GM18873 (cell line): ENCODE data around the gene DYNC1H1.
"Not testable (repeated sequence)": the region's sequence is repeated elsewhere in the genome, so short reads cannot be mapped to it uniquely, and the experiment has no call there.

Source experiments
- ATAC-seq: cut with Tn5 transposase; IDR thresholded peaks from one replicate; pipeline ENCODE4 v1.9.1; 2021; ENCODE audit warnings: mild to moderate bottlenecking, moderate library complexity, moderate number of reproducible peaks; ENCODE audit not compliant: unreplicated experiment, low FRiP score

The DYNC1H1 gene

DNA sequence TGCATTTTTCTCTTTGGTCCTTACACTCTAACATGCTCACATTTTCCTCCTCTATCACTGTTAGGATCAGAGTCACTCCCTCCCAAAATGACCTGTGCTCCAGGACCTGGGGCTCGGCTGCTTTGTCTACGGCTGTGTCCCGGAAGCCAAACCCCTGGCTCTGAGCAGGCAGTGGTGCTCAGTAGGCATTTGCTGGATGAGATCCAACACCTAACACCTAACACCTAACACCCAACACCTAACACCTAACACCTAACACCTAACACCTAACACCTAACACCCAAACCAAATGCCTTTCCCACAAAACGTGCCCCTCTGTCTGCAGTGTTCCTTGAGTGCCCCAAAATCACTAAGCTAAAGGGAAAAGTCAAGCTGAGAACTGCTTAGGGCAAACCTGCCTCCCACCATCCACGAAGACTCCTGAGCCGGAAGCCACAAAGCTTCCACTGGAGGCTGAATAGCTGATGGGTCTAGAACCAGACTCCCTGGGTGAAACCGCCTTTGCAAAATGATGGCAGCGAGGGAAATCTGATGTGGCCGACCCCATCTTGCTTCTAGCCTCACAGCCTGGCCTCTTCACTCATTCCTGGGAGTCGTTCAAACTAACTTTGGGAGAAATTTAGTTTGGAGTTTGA lies 93.2 kb downstream of the DYNC1H1 start:
- no peak for ATAC-seq

DNA sequence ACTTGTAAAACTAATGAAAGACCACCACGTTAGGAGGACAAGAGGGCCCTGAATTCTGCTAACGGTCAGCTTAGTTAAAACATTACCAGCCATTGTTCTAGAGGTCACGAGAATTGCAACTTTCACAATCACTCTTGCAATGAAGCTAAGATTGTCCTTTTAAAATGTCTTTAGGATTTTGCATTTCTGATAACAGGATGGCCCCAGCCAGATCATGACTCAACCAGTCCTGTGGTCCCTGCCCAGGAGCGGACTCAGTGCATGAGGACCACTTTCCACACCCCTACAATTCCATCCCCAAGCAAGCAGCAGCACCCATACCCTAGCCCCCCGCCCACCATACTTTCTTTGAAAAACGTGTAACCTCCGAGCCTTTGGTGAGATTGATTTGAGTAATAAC lies 93.8 kb downstream of the DYNC1H1 start:
- ATAC-seq = no peak

- no peak for ATAC-seq
Observed at GRCh38 chr14:102058961-102059360, 94.6 kb downstream of the DYNC1H1 start.

DNA sequence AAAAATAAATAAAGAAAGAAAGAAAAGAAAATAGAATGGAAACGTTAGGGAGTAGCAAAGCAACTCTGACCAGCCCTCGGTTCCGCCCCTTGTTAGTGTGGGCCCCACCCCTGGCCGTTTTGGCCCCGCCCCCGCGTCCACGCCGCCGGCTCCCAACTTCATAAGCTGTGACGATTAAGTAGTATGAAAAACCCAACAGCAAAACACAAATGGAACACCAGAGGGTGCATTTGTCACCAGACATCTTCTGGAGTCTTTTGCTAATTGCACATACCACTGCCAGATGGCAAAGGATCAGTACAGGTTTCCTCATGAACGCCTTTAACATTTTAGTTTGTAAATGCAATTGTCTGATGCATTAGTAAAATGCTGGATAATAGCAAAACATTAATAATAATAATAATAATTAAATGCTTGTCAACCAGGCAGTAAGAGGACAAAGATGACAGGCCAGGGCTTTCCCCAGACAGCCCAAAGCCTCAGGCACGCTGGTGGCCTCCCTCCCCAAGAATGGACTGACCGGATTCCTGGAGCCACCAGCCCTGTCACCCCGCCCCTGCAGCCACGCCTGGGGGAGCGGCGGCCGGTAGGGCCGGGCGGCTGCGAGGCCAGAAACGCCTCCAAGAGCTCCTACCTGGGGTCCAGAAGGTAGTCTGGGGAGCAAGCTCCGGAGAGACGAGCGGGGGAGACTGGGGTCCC lies 98.9 kb downstream of the DYNC1H1 start:
- ATAC-seq = no peak

DNA sequence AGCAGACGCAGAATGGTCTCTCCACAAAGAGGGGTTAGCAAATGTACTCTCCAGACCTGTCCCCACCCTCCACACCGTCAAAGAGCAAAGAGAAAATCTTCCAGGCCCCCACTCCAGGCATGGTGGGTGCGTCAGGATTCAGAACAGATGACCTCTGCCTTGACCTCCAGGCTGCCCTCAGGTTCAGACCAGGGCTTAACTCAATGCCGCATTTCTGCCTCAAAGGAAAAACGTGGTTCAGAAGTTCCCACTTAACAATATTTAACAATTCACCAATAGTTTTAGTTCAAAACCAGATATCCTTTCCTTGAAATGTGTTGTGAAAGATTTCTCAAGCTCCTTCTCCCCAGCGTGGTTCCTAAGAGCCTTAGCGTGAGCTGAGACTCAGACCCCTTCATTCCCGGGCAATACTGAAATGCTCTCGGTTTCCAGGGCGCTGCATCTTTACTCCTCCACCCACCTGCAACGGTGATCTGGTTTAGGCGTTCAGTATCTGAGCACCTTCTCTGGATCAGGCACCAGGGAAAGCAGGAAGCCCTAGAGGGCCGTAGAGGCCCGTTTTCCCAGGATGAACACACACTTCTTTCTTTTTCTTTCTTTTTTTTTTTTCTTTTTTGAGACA lies 99.5 kb downstream of the DYNC1H1 start:
- no peak for ATAC-seq

GRCh38 chr14:102064590-102064989 lies 100.2 kb downstream of the DYNC1H1 start:
- ATAC-seq = not testable (repeated sequence)

- no peak for ATAC-seq
Observed at GRCh38 chr14:102066041-102066451, 101.7 kb downstream of the DYNC1H1 start.

GRCh38 chr14:102071283-102071998 lies 107.1 kb downstream of the DYNC1H1 start:
- ATAC-seq = no peak

DNA sequence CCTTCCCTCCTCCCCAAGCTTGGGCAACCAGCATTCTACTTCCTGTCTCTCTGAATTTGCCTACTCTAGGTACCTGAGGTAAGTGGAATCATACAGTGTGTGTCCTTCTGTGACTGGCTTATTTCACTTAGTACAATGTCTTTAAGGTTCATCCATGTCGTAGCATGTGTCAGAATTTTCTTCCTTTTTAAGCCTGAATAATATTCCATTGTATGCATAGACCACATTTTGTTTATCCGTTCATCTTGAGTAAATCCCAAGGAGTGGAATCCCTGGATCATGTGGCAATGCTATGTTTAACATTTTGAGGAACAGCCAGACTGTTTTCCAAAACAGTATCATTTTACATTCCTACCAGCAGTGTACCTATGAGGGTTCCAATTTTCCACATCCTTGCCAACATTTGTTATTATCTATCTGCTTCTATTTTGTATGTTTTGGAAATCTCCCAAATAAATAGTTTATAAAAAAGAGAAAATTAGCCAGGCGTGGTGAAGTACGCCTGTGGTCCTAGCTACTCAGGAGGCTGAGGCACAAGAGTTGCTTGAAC lies 110.1 kb downstream of the DYNC1H1 start:
- no peak for ATAC-seq

GRCh38 chr14:102075155-102075554 lies 110.8 kb downstream of the DYNC1H1 start:
- no peak for ATAC-seq

- ATAC-seq = no peak
Observed at GRCh38 chr14:102077382-102077709, 113.0 kb downstream of the DYNC1H1 start.

- ATAC-seq = not testable (repeated sequence)
Observed at GRCh38 chr14:102078361-102078791, 114.0 kb downstream of the DYNC1H1 start.

DNA sequence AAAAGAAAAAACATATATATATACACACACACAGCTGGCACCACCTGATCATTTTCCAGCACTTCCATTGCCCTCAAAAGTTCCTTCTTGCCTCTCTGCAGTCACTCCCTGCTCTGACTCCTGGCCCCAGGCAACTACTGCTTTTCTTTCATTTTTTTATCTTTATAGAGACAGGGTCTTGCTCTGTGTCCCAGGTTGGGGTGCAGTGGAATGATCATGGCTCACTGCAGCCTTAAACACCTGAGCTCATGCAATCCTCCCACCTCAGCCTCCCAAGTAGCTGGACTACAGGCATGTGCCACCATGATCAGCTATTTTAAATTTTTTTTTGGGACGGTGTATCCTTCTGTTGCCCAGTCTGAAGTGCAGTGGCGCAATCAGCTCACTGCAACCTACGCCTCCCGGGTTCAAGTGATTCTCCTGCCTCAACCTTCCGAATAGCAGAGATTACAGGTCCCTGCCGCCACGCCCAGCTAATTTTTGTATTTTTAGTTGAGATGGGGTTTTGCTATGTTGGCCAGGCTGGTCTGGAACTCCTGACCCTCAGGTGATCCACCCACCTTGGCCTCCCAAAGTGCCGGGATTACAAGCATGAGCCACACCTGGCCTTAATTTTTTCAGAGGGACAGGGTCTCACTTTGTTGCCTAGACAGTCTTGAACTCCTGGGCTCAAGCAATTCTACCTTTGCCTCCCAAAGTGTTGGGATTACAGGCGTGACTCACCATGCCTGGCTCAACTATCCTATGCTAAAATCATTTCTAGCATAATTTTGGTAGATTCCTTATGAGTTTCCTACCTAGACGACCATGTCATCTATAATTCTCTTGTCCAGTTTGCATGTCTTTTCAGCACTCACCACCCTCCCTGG lies 114.7 kb downstream of the DYNC1H1 start:
- ATAC-seq = no peak

GRCh38 chr14:102079700-102079979 lies 115.3 kb downstream of the DYNC1H1 start:
- no peak for ATAC-seq

DNA sequence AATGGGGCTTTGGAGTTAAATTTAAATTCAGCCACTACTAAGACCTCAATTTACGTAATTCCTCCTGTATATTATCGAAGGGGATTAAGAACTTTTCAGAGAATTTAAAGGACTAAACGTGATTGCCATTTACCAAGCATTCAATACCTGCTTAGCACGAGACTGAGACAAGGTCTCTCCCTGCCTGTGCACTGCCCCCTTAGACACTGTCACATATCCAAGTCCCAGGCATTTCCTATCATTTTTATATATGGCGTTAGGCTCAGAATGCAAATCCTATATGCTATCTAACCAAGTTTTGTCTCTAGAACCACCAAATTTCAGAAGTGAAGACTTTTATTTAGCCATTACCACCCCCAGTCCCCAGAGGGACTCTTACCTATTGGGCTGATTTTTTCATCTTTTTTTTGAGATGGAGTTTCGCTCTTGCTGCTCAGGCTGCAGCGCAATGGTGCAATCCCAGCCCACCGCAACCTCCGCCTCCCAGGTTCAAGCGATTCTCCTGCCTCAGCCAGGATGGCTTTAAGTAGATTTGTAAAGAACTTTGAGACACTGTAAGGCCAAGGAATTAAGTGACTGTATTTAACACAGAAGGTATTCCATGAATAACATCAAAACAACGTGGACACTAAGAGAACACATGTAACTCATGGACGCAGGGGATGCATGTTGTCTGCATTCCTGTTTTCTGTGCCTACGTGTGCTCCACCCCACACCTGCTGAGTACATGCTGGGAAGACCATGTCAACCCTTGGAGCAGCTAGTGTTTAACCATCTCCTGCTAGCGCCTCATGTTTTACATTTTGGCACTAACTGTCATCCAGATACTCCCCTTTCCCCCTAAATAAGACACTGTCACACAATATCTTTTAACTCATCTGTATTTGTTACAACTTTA lies 116.1 kb downstream of the DYNC1H1 start:
- no peak for ATAC-seq

- no peak for ATAC-seq
Observed at GRCh38 chr14:102081231-102082080, 117.1 kb downstream of the DYNC1H1 start.

DNA sequence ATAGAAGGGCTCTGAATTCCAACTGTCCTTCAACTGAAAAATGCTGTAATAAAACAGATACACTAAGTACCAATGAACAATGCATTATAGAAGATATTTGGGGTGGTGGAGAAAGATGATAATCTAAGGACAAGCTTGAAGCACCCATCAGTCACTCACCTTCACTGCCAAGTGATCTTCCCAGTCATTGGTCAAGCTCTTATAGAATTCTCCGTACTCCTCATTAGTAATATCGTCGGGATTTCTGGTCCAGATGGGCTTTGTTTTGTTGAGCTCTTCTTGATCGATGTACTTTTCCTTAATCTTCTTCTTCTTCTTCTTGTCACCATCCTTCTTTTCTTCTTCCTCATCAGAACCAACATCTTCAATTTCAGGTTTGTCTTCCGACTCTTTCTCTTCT lies 120.1 kb downstream of the DYNC1H1 start:
- ATAC-seq = not testable (repeated sequence)

DNA sequence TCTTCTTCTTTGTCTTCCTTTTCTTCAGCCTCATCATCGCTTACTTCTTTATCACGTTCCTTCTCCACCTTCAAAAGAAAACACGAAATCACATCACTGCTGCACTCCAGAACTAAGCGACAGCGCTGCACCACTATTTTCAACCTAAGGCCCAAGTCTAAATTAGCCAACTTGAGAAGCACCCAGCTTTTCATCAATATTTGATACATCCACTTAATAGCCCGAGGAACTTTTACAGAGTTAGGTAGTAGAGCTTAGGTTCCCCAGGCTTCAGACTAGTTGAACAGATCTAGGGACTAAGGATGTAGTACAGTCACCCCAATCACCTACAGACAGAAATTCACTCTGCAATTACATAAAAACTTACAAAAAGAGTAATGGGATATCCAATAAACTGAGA lies 120.6 kb downstream of the DYNC1H1 start:
- ATAC-seq = no peak
